ENCODE data around the gene PIK3R5. TPM values are rescaled to one million over a fixed set of nuclear protein-coding genes. Genes with fewer than 3 reads are reported as not detected.
A peak's percentile ranks its signal among the peaks of the same experiment; 100 is the strongest.

The PIK3R5 gene
- total and polyA plus RNA-seq, 5 donors = 2.0 to 5.2 (median 4.9) TPM

- H3K4me1 ChIP-seq (ENCODE audit: control insufficient read depth, insufficient read depth, low read length) = no peaks in the 10 kb centered on the region
- WGBS = 86% methylated on average over 4 of the region's 4 CpGs
- intact Hi-C loops (cut with DNase I) = no loop called here
- H3K27me3 ChIP-seq (ENCODE audit: control insufficient read depth, insufficient read depth) = no peaks in the 10 kb centered on the region
- H3K4me3 ChIP-seq (ENCODE audit: low read length) = no peak overlapping the region
- ATAC-seq (no peak), DNase-seq (no peak)
- no peaks in the 10 kb centered on the region for H3K9me3 ChIP-seq (ENCODE audit: control insufficient read depth, low read length)
- no peak overlapping the region for H3K27ac ChIP-seq (ENCODE audit: low read length)
Measured at GRCh38 chr17:8951206-8951605, 14.3 kb downstream of the PIK3R5 start.

GRCh38 chr17:8949061-8949661, 16.3 kb downstream of the PIK3R5 start:
- DNase-seq = no peak
- peak; percentile 59 to 65 for ATAC-seq
- intact Hi-C loops (cut with DNase I) = no loop called here
- Histone ChIP-seq H3K4me1 (ENCODE audit: control insufficient read depth, insufficient read depth, low read length) (no peaks in the 10 kb centered on the region), H3K9me3 (ENCODE audit: control insufficient read depth, low read length) (no peaks in the 10 kb centered on the region), H3K27ac (ENCODE audit: low read length) (no peak overlapping the region), H3K4me3 (ENCODE audit: low read length) (no peak overlapping the region), H3K27me3 (ENCODE audit: control insufficient read depth, insufficient read depth) (no peaks in the 10 kb centered on the region)
- 74% methylated on average over 9 of the region's 9 CpGs for WGBS

- no peak overlapping the region for H3K4me3 ChIP-seq (ENCODE audit: low read length)
- 90% methylated on average over 7 of the region's 7 CpGs for WGBS
- no peaks in the 10 kb centered on the region for H3K9me3 ChIP-seq (ENCODE audit: control insufficient read depth, low read length)
- no peak for ATAC-seq
- H3K27me3 ChIP-seq (ENCODE audit: control insufficient read depth, insufficient read depth) = no peaks in the 10 kb centered on the region
- DNase-seq = no peak
- intact Hi-C loops (cut with DNase I) = no loop called here
- H3K4me1 ChIP-seq (ENCODE audit: control insufficient read depth, insufficient read depth, low read length) = no peaks in the 10 kb centered on the region
- no peak overlapping the region for H3K27ac ChIP-seq (ENCODE audit: low read length)
Measured at GRCh38 chr17:8948462-8948861, 17.0 kb downstream of the PIK3R5 start.

GRCh38 chr17:8947201-8947600, 18.3 kb downstream of the PIK3R5 start:
- H3K27me3 ChIP-seq (ENCODE audit: control insufficient read depth, insufficient read depth) = no peaks in the 10 kb centered on the region
- DNase-seq = no peak
- H3K9me3 ChIP-seq (ENCODE audit: control insufficient read depth, low read length) = no peaks in the 10 kb centered on the region
- H3K27ac ChIP-seq (ENCODE audit: low read length) = no peak overlapping the region
- no peaks in the 10 kb centered on the region for H3K4me1 ChIP-seq (ENCODE audit: control insufficient read depth, insufficient read depth, low read length)
- 83% methylated on average over 7 of the region's 7 CpGs for WGBS
- no peak overlapping the region for H3K4me3 ChIP-seq (ENCODE audit: low read length)
- intact Hi-C loops (cut with DNase I) = no loop called here
- no peak for ATAC-seq

- intact Hi-C loops (cut with DNase I) = no loop called here
- Histone ChIP-seq H3K9me3 (ENCODE audit: control insufficient read depth, low read length) (no peaks in the 10 kb centered on the region), H3K27me3 (ENCODE audit: control insufficient read depth, insufficient read depth) (no peaks in the 10 kb centered on the region), H3K4me3 (ENCODE audit: low read length) (no peak overlapping the region), H3K4me1 (ENCODE audit: control insufficient read depth, insufficient read depth, low read length) (no peaks in the 10 kb centered on the region), H3K27ac (ENCODE audit: low read length) (no peak overlapping the region)
- 90% methylated on average over 6 of the region's 6 CpGs for WGBS
- DNase-seq = no peak
- ATAC-seq = no peak
Measured at GRCh38 chr17:8946476-8946875, 19.0 kb downstream of the PIK3R5 start.

- H3K27ac ChIP-seq (ENCODE audit: low read length) = no peak overlapping the region
- ATAC-seq (no peak), DNase-seq (no peak)
- H3K9me3 ChIP-seq (ENCODE audit: control insufficient read depth, low read length) = no peaks in the 10 kb centered on the region
- 82% methylated on average over 8 of the region's 8 CpGs for WGBS
- no peak overlapping the region for H3K4me3 ChIP-seq (ENCODE audit: low read length)
- no peaks in the 10 kb centered on the region for H3K4me1 ChIP-seq (ENCODE audit: control insufficient read depth, insufficient read depth, low read length)
- intact Hi-C loops (cut with DNase I) = no loop called here
- no peaks in the 10 kb centered on the region for H3K27me3 ChIP-seq (ENCODE audit: control insufficient read depth, insufficient read depth)
Measured at GRCh38 chr17:8946071-8946470, 19.4 kb downstream of the PIK3R5 start.

GRCh38 chr17:8944748-8945147, 20.8 kb downstream of the PIK3R5 start:
- Histone ChIP-seq H3K27me3 (ENCODE audit: control insufficient read depth, insufficient read depth) (no peaks in the 10 kb centered on the region), H3K4me3 (ENCODE audit: low read length) (no peak overlapping the region), H3K27ac (ENCODE audit: low read length) (no peak overlapping the region), H3K4me1 (ENCODE audit: control insufficient read depth, insufficient read depth, low read length) (no peaks in the 10 kb centered on the region), H3K9me3 (ENCODE audit: control insufficient read depth, low read length) (no peaks in the 10 kb centered on the region)
- 72% methylated on average over 4 of the region's 4 CpGs for WGBS
- intact Hi-C loops (cut with DNase I) = no loop called here
- DNase-seq (no peak), ATAC-seq (peak in 1 of 2 donors; percentile 26)

GRCh38 chr17:8944083-8944482, 21.4 kb downstream of the PIK3R5 start:
- DNase-seq = no peak
- Histone ChIP-seq H3K9me3 (ENCODE audit: control insufficient read depth, low read length) (no peaks in the 10 kb centered on the region), H3K4me1 (ENCODE audit: control insufficient read depth, insufficient read depth, low read length) (no peaks in the 10 kb centered on the region), H3K27ac (ENCODE audit: low read length) (no peak overlapping the region), H3K4me3 (ENCODE audit: low read length) (no peak overlapping the region), H3K27me3 (ENCODE audit: control insufficient read depth, insufficient read depth) (no peaks in the 10 kb centered on the region)
- ATAC-seq = no peak
- intact Hi-C loops (cut with DNase I) = no loop called here

- peak in 1 of 3 donors; percentile 50 for DNase-seq
- WGBS = 60% methylated on average over 8 of the region's 8 CpGs
- no peak overlapping the region for H3K27ac ChIP-seq (ENCODE audit: low read length)
- H3K4me1 ChIP-seq (ENCODE audit: control insufficient read depth, insufficient read depth, low read length) = no peaks in the 10 kb centered on the region
- intact Hi-C loops (cut with DNase I) = no loop called here
- no peaks in the 10 kb centered on the region for H3K27me3 ChIP-seq (ENCODE audit: control insufficient read depth, insufficient read depth)
- peak in 1 of 2 donors; percentile 28 for ATAC-seq
- H3K9me3 ChIP-seq (ENCODE audit: control insufficient read depth, low read length) = no peaks in the 10 kb centered on the region
- no peak overlapping the region for H3K4me3 ChIP-seq (ENCODE audit: low read length)
Measured at GRCh38 chr17:8941980-8942622, 23.4 kb downstream of the PIK3R5 start.

- H3K27ac ChIP-seq (ENCODE audit: low read length) = no peak overlapping the region
- no peaks in the 10 kb centered on the region for H3K4me1 ChIP-seq (ENCODE audit: control insufficient read depth, insufficient read depth, low read length)
- ATAC-seq (peak in 1 of 2 donors; percentile 31), DNase-seq (peak in 2 of 3 donors; percentile 58 to 65)
- no peak overlapping the region for H3K4me3 ChIP-seq (ENCODE audit: low read length)
- no peaks in the 10 kb centered on the region for H3K9me3 ChIP-seq (ENCODE audit: control insufficient read depth, low read length)
- intact Hi-C loops (cut with DNase I) = no loop called here
- H3K27me3 ChIP-seq (ENCODE audit: control insufficient read depth, insufficient read depth) = no peaks in the 10 kb centered on the region
- WGBS = 68% methylated on average over 14 of the region's 14 CpGs
Measured at GRCh38 chr17:8941520-8941919, 24.0 kb downstream of the PIK3R5 start.

GRCh38 chr17:8940866-8941471, 24.5 kb downstream of the PIK3R5 start:
- H3K27ac ChIP-seq (ENCODE audit: low read length) = no peak overlapping the region
- no peaks in the 10 kb centered on the region for H3K27me3 ChIP-seq (ENCODE audit: control insufficient read depth, insufficient read depth)
- 56% methylated on average over 6 of the region's 6 CpGs for WGBS
- intact Hi-C loops (cut with DNase I) = no loop called here
- DNase-seq (peak in 1 of 3 donors; percentile 47), ATAC-seq (no peak)
- no peaks in the 10 kb centered on the region for H3K4me1 ChIP-seq (ENCODE audit: control insufficient read depth, insufficient read depth, low read length)
- no peaks in the 10 kb centered on the region for H3K9me3 ChIP-seq (ENCODE audit: control insufficient read depth, low read length)
- no peak overlapping the region for H3K4me3 ChIP-seq (ENCODE audit: low read length)
